ENCODE measurements around the gene CGB2.
A peak's percentile ranks its signal among the peaks of the same experiment; 100 is the strongest.

Gene CGB2

GRCh38 chr19:49067554-49067953 lies 35.9 kb downstream of the CGB2 start:
- TF ChIP-seq REST (IDR thresholded peaks at IDR 0.05; ENCODE audit: low read depth) (no peak), FOXM1 (IDR thresholded peaks at IDR 0.05; ENCODE audit: borderline replicate concordance, low read depth) (no peak), TEAD4 (IDR thresholded peaks at IDR 0.05) (no peak), CREB1 (IDR thresholded peaks at IDR 0.05; ENCODE audit: low read depth) (no peak), ZBTB7A (IDR thresholded peaks at IDR 0.05; ENCODE audit: low read depth) (no peak), NFIC (IDR thresholded peaks at IDR 0.05) (no peak), EGR1 (IDR thresholded peaks at IDR 0.05) (no peak), YY1 (IDR thresholded peaks at IDR 0.05; ENCODE audit: low read depth) (no peak)

GRCh38 chr19:49069026-49069425 lies 37.3 kb downstream of the CGB2 start:
- TF ChIP-seq CREB1 (IDR thresholded peaks at IDR 0.05; ENCODE audit: low read depth) = no peak
- TF ChIP-seq EGR1 (IDR thresholded peaks at IDR 0.05) = no peak
- TF ChIP-seq TCF12 (IDR thresholded peaks at IDR 0.05; ENCODE audit: low read depth) = no peak
- TF ChIP-seq REST (IDR thresholded peaks at IDR 0.05; ENCODE audit: low read depth) = no peak
- TF ChIP-seq YY1 (IDR thresholded peaks at IDR 0.05; ENCODE audit: low read depth) = no peak
- no peak for TF ChIP-seq EP300 (IDR thresholded peaks at IDR 0.05; ENCODE audit: borderline replicate concordance)

GRCh38 chr19:49070416-49070815 lies 38.7 kb downstream of the CGB2 start:
- TF ChIP-seq RAD21 (IDR thresholded peaks at IDR 0.05; ENCODE audit: low read depth) = no peak

GRCh38 chr19:49071860-49072547 lies 40.3 kb downstream of the CGB2 start:
- TF ChIP-seq CEBPB (IDR thresholded peaks at IDR 0.05) (no peak), ZBTB7A (IDR thresholded peaks at IDR 0.05; ENCODE audit: low read depth) (peak; percentile 60; the same call in 1 of the 2 replicates), MAX (IDR thresholded peaks at IDR 0.05) (peak; percentile 84)

GRCh38 chr19:49073514-49074378 lies 42.1 kb downstream of the CGB2 start:
- TF ChIP-seq RAD21 (IDR thresholded peaks at IDR 0.05; ENCODE audit: low read depth) (peak; percentile 19; the same call in 1 of the 2 replicates), TAF1 (IDR thresholded peaks at IDR 0.05; ENCODE audit: low read depth) (no peak)

GRCh38 chr19:49074869-49075268 lies 43.2 kb downstream of the CGB2 start:
- TF ChIP-seq RAD21 (IDR thresholded peaks at IDR 0.05; ENCODE audit: low read depth) = peak; percentile 64

- no peak for TF ChIP-seq TCF12 (IDR thresholded peaks at IDR 0.05; ENCODE audit: low read depth)
- no peak for TF ChIP-seq EGR1 (IDR thresholded peaks at IDR 0.05)
- no peak for TF ChIP-seq FOXM1 (IDR thresholded peaks at IDR 0.05; ENCODE audit: borderline replicate concordance, low read depth)
- no peak for TF ChIP-seq TAF1 (IDR thresholded peaks at IDR 0.05; ENCODE audit: low read depth)
- TF ChIP-seq REST (IDR thresholded peaks at IDR 0.05; ENCODE audit: low read depth) = no peak
- TF ChIP-seq CEBPB (IDR thresholded peaks at IDR 0.05) = no peak
- no peak for TF ChIP-seq USF1 (IDR thresholded peaks at IDR 0.05)
- no peak for TF ChIP-seq YY1 (IDR thresholded peaks at IDR 0.05; ENCODE audit: low read depth)
- TF ChIP-seq RAD21 (IDR thresholded peaks at IDR 0.05; ENCODE audit: low read depth) = no peak
- TF ChIP-seq CREB1 (IDR thresholded peaks at IDR 0.05; ENCODE audit: low read depth) = no peak
- no peak for TF ChIP-seq TEAD4 (IDR thresholded peaks at IDR 0.05)
- TF ChIP-seq NFIC (IDR thresholded peaks at IDR 0.05) = no peak
These were observed 48.7 kb downstream of the CGB2 start for GRCh38 chr19:49080392-49080791.
